Activated CD4-positive, alpha-beta T cell treated with anti-CD3 and anti-CD28 coated beads, Interleukin-2, amount 10 ng/mL, durations not matched to agents 24 days and 14 days (primary cell): ENCODE measurements around the gene GJA3. TPM values are rescaled to one million over a fixed set of nuclear protein-coding genes. Genes with fewer than 3 reads are reported as not detected.

ENCODE experiments used
- DNase-seq: peaks from one replicate; pipeline ENCODE4 v3.0.0; 2022
- H3K27ac Mint-ChIP-seq: one replicate; pipeline ENCODE4 v1.8.0; 2022; ENCODE audit warnings: mild to moderate bottlenecking, mixed read lengths
- H3K27me3 Mint-ChIP-seq: one replicate; pipeline ENCODE4 v1.8.0; 2022; ENCODE audit warnings: mixed read lengths
- H3K36me3 Mint-ChIP-seq: one replicate; pipeline ENCODE4 v1.8.0; 2022; ENCODE audit warnings: low read depth, mild to moderate bottlenecking, mixed read lengths
- H3K4me1 Mint-ChIP-seq: one replicate; pipeline ENCODE4 v1.8.0; 2021; ENCODE audit warnings: mixed read lengths
- H3K4me3 Mint-ChIP-seq: one replicate; pipeline ENCODE4 v1.8.0; 2022; ENCODE audit warnings: mild to moderate bottlenecking, moderate library complexity, mixed read lengths
- H3K9me3 Mint-ChIP-seq: one replicate; pipeline ENCODE4 v1.8.0; 2021; ENCODE audit warnings: mixed read lengths
- intact Hi-C: fragments of 100-400 bp; cut with micrococcal nuclease; formaldehyde crosslinking; loops from one replicate; pipeline ENCODE4 v1.15.1; 2023
- total RNA-seq: library from RNA; stranded (reverse); gene quantifications from 2 replicates; pipeline ENCODE4 v1.2.3, GENCODE V29; 2022

The GJA3 gene
- total RNA-seq, result 0.02 TPM in 1 of 2 replicates, not detected in the other

DNA sequence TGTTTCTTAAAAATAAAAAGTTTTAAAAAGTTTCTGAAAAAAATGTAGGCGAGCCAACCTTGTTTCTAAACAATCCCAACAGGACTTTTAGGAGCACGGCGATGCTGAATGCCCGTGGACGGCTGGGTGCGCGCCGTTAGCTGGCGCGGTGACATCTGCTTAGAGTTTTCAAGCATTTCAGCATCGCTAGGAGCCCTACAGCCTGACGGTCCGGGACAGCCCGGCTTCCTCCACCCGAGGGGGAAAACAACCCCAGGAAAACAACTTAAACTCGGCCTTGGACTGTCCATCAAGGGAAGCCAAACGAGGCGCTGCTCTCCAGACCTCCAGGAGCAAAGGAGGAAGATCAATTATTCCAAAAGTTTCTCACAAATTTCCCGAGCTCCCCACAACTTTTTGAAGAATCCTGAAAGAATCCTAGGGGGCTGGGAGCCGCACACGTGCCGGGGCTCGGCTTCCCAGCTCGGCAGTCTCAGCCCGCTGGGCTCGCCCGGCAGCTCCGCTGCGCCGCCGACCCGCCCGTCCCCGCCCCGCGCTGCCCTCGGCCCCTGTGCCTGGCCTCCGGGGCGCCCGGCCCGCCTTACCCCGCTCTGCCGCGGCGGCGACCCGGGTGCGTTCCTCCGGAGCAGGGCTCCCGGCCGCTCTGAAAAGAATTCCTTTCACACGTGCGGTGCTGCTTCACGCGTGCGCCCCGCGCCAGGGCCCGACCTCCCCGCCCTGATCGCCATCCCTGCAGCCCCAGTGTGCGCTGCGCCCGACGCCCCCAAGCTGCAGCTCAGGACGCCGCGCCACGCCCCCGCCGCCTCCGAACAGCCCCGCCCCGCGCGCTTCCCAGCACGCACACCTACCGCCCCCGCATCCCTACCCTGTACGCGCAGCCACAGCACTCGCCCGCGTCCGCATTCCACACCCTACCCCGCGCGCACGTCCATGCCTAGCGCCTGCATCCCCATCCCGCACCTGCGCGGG, at the start of gene GJA3:
GJA3 (minus strand) TSS at position 747 of the 969 bp plus-strand sequence. CDS start 17,764 bp downstream, outside the sequence.
- Mint-ChIP-seq H3K9me3 (no peaks in the 10 kb centered on the region), H3K4me1 (peaks cover 18% of the 10 kb centered on the region), H3K4me3 (peak within 1 kb of the TSS; percentile 86), H3K27ac (peak within 1 kb of the TSS; percentile 79), H3K36me3 (peaks cover 1% of the 10 kb centered on the region), H3K27me3 (peaks cover 55% of the 10 kb centered on the region)
- intact Hi-C loops, result loop anchor here (5.0 kb wide), 1 partner anchor 68 kb away; no protein-coding TSS in a partner anchor
- DNase-seq, result peak; percentile 86

- Mint-ChIP-seq H3K4me3 (no peak overlapping the region), H3K9me3 (peaks cover 6% of the 10 kb centered on the region), H3K27me3 (peaks cover 27% of the 10 kb centered on the region), H3K27ac (no peak overlapping the region), H3K4me1 (peaks cover 2% of the 10 kb centered on the region), H3K36me3 (no peaks in the 10 kb centered on the region)
- peak; percentile 50 for DNase-seq
- intact Hi-C loops, result no loop called here
Measured at GRCh38 chr13:20209948-20210347, 49.1 kb upstream of the GJA3 start.

- Mint-ChIP-seq H3K9me3 (peaks cover 1% of the 10 kb centered on the region), H3K27me3 (peaks cover 18% of the 10 kb centered on the region), H3K36me3 (no peaks in the 10 kb centered on the region), H3K4me3 (no peak overlapping the region), H3K27ac (no peak overlapping the region), H3K4me1 (peaks cover 2% of the 10 kb centered on the region)
- DNase-seq, result peak; percentile 47
- intact Hi-C loops, result no loop called here
Measured at GRCh38 chr13:20206698-20207235, 45.9 kb upstream of the GJA3 start.

- H3K27me3 Mint-ChIP-seq, result peaks cover 22% of the 10 kb centered on the region
- H3K9me3 Mint-ChIP-seq, result peaks cover 3% of the 10 kb centered on the region
- H3K4me3 Mint-ChIP-seq, result no peak overlapping the region
- H3K4me1 Mint-ChIP-seq, result peaks cover 2% of the 10 kb centered on the region
- intact Hi-C loops, result no loop called here
- H3K27ac Mint-ChIP-seq, result no peak overlapping the region
- DNase-seq, result peak; percentile 45
- H3K36me3 Mint-ChIP-seq, result no peaks in the 10 kb centered on the region
Measured at GRCh38 chr13:20206065-20206697, 45.3 kb upstream of the GJA3 start.

- H3K4me3 Mint-ChIP-seq, result no peak overlapping the region
- intact Hi-C loops, result loop anchor here (5.0 kb wide), 2 partner anchors 214 to 504 kb away; partner anchors contain the start of gene IL17D
- peak; percentile 23 for DNase-seq
- H3K9me3 Mint-ChIP-seq, result peaks cover 3% of the 10 kb centered on the region
- H3K4me1 Mint-ChIP-seq, result peaks cover 19% of the 10 kb centered on the region
- peaks cover 46% of the 10 kb centered on the region for H3K27me3 Mint-ChIP-seq
- no peak overlapping the region for H3K27ac Mint-ChIP-seq
- H3K36me3 Mint-ChIP-seq, result no peaks in the 10 kb centered on the region
Measured at GRCh38 chr13:20198781-20199180, 37.9 kb upstream of the GJA3 start.

- peak; percentile 71 for DNase-seq
- H3K36me3 Mint-ChIP-seq, result no peaks in the 10 kb centered on the region
- peaks cover 25% of the 10 kb centered on the region for H3K4me1 Mint-ChIP-seq
- peaks cover 3% of the 10 kb centered on the region for H3K9me3 Mint-ChIP-seq
- H3K27ac Mint-ChIP-seq, result no peak overlapping the region
- no peak overlapping the region for H3K4me3 Mint-ChIP-seq
- peaks cover 49% of the 10 kb centered on the region for H3K27me3 Mint-ChIP-seq
- intact Hi-C loops, result loop anchor here (1.0 to 5.0 kb wide), 4 partner anchors 15 to 505 kb away; partner anchors contain the start of gene IL17D
Measured at GRCh38 chr13:20197361-20197834, 36.5 kb upstream of the GJA3 start.

GRCh38 chr13:20195801-20196200, 34.9 kb upstream of the GJA3 start:
- Mint-ChIP-seq H3K9me3 (no peaks in the 10 kb centered on the region), H3K36me3 (no peaks in the 10 kb centered on the region), H3K4me1 (peaks cover 27% of the 10 kb centered on the region), H3K27ac (no peak overlapping the region), H3K4me3 (no peak overlapping the region), H3K27me3 (peaks cover 60% of the 10 kb centered on the region)
- DNase-seq, result peak; percentile 48
- intact Hi-C loops, result loop anchor here (2.0 to 5.0 kb wide), 3 partner anchors 13 to 506 kb away; partner anchors contain the start of gene IL17D

GRCh38 chr13:20193907-20194631, 33.2 kb upstream of the GJA3 start:
- no peaks in the 10 kb centered on the region for H3K36me3 Mint-ChIP-seq
- peak overlapping the region; percentile 69 for H3K4me3 Mint-ChIP-seq
- intact Hi-C loops, result no loop called here
- no peaks in the 10 kb centered on the region for H3K9me3 Mint-ChIP-seq
- peaks cover 65% of the 10 kb centered on the region for H3K27me3 Mint-ChIP-seq
- H3K27ac Mint-ChIP-seq, result peak overlapping the region; percentile 25
- H3K4me1 Mint-ChIP-seq, result peaks cover 32% of the 10 kb centered on the region
- peak; percentile 72 for DNase-seq

- Mint-ChIP-seq H3K4me1 (peaks cover 30% of the 10 kb centered on the region), H3K36me3 (no peaks in the 10 kb centered on the region), H3K9me3 (no peaks in the 10 kb centered on the region), H3K4me3 (peak overlapping the region; percentile 69), H3K27me3 (peaks cover 64% of the 10 kb centered on the region), H3K27ac (no peak overlapping the region)
- intact Hi-C loops, result no loop called here
- peak; percentile 67 for DNase-seq
Measured at GRCh38 chr13:20193162-20193906, 32.5 kb upstream of the GJA3 start.

DNA sequence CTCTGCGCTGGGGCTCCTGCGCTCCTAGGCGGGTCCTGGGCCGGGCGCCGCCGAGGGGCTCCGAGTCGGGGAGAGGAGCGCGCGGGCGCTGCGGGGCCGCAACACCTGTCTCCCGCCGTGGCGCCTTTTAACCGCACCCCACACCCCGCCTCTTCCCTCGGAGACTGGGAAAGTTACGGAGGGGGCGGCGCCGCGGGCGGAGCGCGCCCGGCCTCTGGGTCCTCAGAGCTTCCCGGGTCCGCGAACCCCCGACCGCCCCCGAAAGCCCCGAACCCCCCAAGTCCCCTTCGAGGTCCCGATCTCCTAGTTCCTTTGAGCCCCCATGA, 31.9 kb upstream of the GJA3 start, which contains the start of gene GJB2:
GJB2 (minus strand) TSS at position 103 of the 326 bp plus-strand sequence. CDS start 3,357 bp downstream, outside the sequence.
- Mint-ChIP-seq H3K27me3 (peaks cover 62% of the 10 kb centered on the region), H3K4me3 (peak within 1 kb of the TSS; percentile 69), H3K9me3 (no peaks in the 10 kb centered on the region), H3K4me1 (peaks cover 30% of the 10 kb centered on the region), H3K27ac (peak within 1 kb of the TSS; percentile 26), H3K36me3 (no peaks in the 10 kb centered on the region)
- peak; percentile 75 for DNase-seq
- intact Hi-C loops, result no loop called here

GRCh38 chr13:20192158-20192835, 31.4 kb upstream of the GJA3 start:
- Mint-ChIP-seq H3K27ac (peak overlapping the region; percentile 26), H3K9me3 (no peaks in the 10 kb centered on the region), H3K4me3 (peak overlapping the region; percentile 66), H3K27me3 (peaks cover 62% of the 10 kb centered on the region), H3K4me1 (peaks cover 30% of the 10 kb centered on the region), H3K36me3 (no peaks in the 10 kb centered on the region)
- intact Hi-C loops, result no loop called here
- DNase-seq, result peak; percentile 72
